PC-9 (cell line): ENCODE measurements around the gene MALRD1.

ENCODE experiments used
- EZH2 ChIP-seq: fragments of 200-600 bp; sonication (generic); IDR thresholded peaks from 2 replicates; pipeline ENCODE4 v1.8.0; 2017; ENCODE audit warnings: antibody characterized with exemption, low read depth
- TF ChIP-seq, protein P1 (sequence below): fragments of 200-600 bp; sonication (generic); conservative IDR thresholded peaks from 2 replicates; pipeline ENCODE4 v1.6.1; 2017; ENCODE audit warnings: mixed run types, antibody characterized with exemption, mild to moderate bottlenecking, moderate library complexity

DNA sequence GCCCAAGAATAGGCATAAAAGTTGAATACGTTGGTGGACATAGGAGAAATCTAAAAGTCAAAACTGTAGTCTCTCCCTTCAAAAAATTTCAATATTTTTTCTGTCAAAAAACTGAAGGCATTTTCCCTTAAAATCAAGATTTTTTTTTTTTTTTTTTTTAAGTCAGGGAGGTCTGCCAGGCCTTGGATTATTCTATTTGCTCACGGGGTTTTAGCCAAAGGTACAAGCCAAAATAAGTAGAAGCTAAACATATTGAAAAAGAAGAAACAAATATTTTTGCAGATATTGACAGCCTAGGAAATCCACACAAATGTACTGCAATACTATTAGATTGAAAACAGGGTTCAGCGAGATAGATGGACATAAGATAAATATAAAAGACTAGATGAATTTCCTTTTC lies 577.6 kb downstream of the MALRD1 start:
- TF ChIP-seq, protein P1, sequence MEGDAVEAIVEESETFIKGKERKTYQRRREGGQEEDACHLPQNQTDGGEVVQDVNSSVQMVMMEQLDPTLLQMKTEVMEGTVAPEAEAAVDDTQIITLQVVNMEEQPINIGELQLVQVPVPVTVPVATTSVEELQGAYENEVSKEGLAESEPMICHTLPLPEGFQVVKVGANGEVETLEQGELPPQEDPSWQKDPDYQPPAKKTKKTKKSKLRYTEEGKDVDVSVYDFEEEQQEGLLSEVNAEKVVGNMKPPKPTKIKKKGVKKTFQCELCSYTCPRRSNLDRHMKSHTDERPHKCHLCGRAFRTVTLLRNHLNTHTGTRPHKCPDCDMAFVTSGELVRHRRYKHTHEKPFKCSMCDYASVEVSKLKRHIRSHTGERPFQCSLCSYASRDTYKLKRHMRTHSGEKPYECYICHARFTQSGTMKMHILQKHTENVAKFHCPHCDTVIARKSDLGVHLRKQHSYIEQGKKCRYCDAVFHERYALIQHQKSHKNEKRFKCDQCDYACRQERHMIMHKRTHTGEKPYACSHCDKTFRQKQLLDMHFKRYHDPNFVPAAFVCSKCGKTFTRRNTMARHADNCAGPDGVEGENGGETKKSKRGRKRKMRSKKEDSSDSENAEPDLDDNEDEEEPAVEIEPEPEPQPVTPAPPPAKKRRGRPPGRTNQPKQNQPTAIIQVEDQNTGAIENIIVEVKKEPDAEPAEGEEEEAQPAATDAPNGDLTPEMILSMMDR = no peak
- TF ChIP-seq EZH2 = no peak
